Neural crest cell (in vitro differentiated cells): ENCODE measurements around the gene CDR2. TPM values are rescaled to one million over a fixed set of nuclear protein-coding genes. Genes with fewer than 3 reads are reported as not detected.
A peak's percentile ranks its signal among the peaks of the same experiment; 100 is the strongest.

ENCODE experiments used
- DNase-seq: peaks from one replicate; pipeline ENCODE4 v3.0.0; 2021; ENCODE audit warnings: low read depth, mixed read lengths, low spot score
- H3K27ac Mint-ChIP-seq: one replicate; pipeline ENCODE4 v1.8.0; 2021; ENCODE audit warnings: mild to moderate bottlenecking, mixed read lengths; ENCODE audit not compliant: unreplicated experiment
- H3K27me3 Mint-ChIP-seq: 2 replicates; pipeline ENCODE4 v1.8.0; 2021; ENCODE audit warnings: low read depth, mild to moderate bottlenecking, mixed read lengths
- H3K36me3 Mint-ChIP-seq: 2 replicates; pipeline ENCODE4 v1.8.0; 2021; ENCODE audit warnings: low read depth, mild to moderate bottlenecking, mixed read lengths
- H3K4me1 Mint-ChIP-seq: 2 replicates; pipeline ENCODE4 v1.8.0; 2021; ENCODE audit warnings: mixed read lengths
- H3K4me3 Mint-ChIP-seq: one replicate; pipeline ENCODE4 v1.8.0; 2021; ENCODE audit warnings: mild to moderate bottlenecking, mixed read lengths
- H3K9me3 Mint-ChIP-seq: 2 replicates; pipeline ENCODE4 v1.8.0; 2021; ENCODE audit warnings: mixed read lengths
- total RNA-seq: library from RNA; stranded (reverse); gene quantifications from 2 replicates; pipeline ENCODE4 v1.2.1, GENCODE V29; 2021
- TF ChIP-seq, protein P1 (sequence below): fragments of 200-600 bp; sonication (generic); conservative IDR thresholded peaks from 2 replicates; pipeline ENCODE4 v1.5.0; 2021; ENCODE audit warnings: antibody characterized with exemption, mild to moderate bottlenecking

Gene CDR2
- total RNA-seq, 1 donor from 2014 or later: 16.1 TPM

GRCh38 chr16:22322741-22323140 lies 51.7 kb downstream of the CDR2 start:
- Mint-ChIP-seq H3K27me3 (no peaks in the 10 kb centered on the region), H3K4me3 (no peak overlapping the region), H3K27ac (no peak overlapping the region), H3K9me3 (no peaks in the 10 kb centered on the region), H3K36me3 (no peaks in the 10 kb centered on the region), H3K4me1 (no peaks in the 10 kb centered on the region)
- no peak for DNase-seq
- TF ChIP-seq, protein P1, sequence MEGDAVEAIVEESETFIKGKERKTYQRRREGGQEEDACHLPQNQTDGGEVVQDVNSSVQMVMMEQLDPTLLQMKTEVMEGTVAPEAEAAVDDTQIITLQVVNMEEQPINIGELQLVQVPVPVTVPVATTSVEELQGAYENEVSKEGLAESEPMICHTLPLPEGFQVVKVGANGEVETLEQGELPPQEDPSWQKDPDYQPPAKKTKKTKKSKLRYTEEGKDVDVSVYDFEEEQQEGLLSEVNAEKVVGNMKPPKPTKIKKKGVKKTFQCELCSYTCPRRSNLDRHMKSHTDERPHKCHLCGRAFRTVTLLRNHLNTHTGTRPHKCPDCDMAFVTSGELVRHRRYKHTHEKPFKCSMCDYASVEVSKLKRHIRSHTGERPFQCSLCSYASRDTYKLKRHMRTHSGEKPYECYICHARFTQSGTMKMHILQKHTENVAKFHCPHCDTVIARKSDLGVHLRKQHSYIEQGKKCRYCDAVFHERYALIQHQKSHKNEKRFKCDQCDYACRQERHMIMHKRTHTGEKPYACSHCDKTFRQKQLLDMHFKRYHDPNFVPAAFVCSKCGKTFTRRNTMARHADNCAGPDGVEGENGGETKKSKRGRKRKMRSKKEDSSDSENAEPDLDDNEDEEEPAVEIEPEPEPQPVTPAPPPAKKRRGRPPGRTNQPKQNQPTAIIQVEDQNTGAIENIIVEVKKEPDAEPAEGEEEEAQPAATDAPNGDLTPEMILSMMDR: no peak

DNA sequence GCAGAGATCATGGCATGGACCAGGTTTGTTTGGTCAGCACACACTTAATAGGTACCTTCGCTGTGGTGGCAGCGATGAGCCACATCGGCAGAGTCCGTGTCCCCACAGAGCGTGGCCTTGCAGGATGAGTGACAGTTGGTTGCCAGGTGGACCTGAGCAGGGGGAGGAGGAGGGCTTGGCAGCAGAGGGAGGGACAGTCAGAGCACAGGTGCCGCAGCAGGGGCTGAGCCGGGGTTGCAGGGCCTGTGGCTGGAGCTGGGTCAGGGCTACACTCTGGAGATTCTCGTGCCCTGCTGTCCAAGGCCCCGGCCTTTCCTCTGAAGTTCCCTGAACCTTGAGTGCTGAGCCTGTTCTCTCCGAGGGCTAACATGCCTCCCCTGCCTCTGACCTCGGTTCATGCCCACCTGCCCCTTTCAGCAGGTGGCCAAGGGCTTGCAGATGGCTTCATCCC lies 52.4 kb downstream of the CDR2 start:
- Mint-ChIP-seq H3K27ac (no peak overlapping the region), H3K9me3 (no peaks in the 10 kb centered on the region), H3K27me3 (no peaks in the 10 kb centered on the region), H3K4me3 (no peak overlapping the region), H3K4me1 (no peaks in the 10 kb centered on the region), H3K36me3 (peaks cover 3% of the 10 kb centered on the region)
- DNase-seq: no peak
- TF ChIP-seq, protein P1: no peak

GRCh38 chr16:22321340-22322001 lies 52.9 kb downstream of the CDR2 start:
- Mint-ChIP-seq H3K9me3 (no peaks in the 10 kb centered on the region), H3K27ac (no peak overlapping the region), H3K4me3 (no peak overlapping the region), H3K27me3 (no peaks in the 10 kb centered on the region), H3K36me3 (peaks cover 3% of the 10 kb centered on the region), H3K4me1 (no peaks in the 10 kb centered on the region)
- TF ChIP-seq, protein P1: peak; percentile 96
- DNase-seq: peak; percentile 43

GRCh38 chr16:22320572-22321339 lies 53.7 kb downstream of the CDR2 start:
- Mint-ChIP-seq H3K27me3 (no peaks in the 10 kb centered on the region), H3K9me3 (no peaks in the 10 kb centered on the region), H3K4me1 (no peaks in the 10 kb centered on the region), H3K27ac (no peak overlapping the region), H3K4me3 (no peak overlapping the region), H3K36me3 (peaks cover 3% of the 10 kb centered on the region)
- no peak for DNase-seq
- TF ChIP-seq, protein P1: no peak

GRCh38 chr16:22318690-22319358 lies 55.6 kb downstream of the CDR2 start:
- DNase-seq: peak; percentile 28
- Mint-ChIP-seq H3K27ac (no peak overlapping the region), H3K9me3 (no peaks in the 10 kb centered on the region), H3K4me3 (no peak overlapping the region), H3K27me3 (no peaks in the 10 kb centered on the region), H3K36me3 (peaks cover 3% of the 10 kb centered on the region), H3K4me1 (no peaks in the 10 kb centered on the region)
- TF ChIP-seq, protein P1: peak; percentile 64
